ENCODE measurements around the gene PPM1L. TPM values are rescaled to one million over a fixed set of nuclear protein-coding genes. Genes with fewer than 3 reads are reported as not detected.
A peak's percentile ranks its signal among the peaks of the same experiment; 100 is the strongest.

Gene PPM1L
- total RNA-seq, 2 donors from 2014 or later, result 30.2 to 39.0 TPM

GRCh38 chr3:161043336-161044035 lies 287.5 kb downstream of the PPM1L start:
- ATAC-seq, result no peak
- DNase-seq, result no peak
- intact Hi-C loops (cut with DNase I), result no loop called here

DNA sequence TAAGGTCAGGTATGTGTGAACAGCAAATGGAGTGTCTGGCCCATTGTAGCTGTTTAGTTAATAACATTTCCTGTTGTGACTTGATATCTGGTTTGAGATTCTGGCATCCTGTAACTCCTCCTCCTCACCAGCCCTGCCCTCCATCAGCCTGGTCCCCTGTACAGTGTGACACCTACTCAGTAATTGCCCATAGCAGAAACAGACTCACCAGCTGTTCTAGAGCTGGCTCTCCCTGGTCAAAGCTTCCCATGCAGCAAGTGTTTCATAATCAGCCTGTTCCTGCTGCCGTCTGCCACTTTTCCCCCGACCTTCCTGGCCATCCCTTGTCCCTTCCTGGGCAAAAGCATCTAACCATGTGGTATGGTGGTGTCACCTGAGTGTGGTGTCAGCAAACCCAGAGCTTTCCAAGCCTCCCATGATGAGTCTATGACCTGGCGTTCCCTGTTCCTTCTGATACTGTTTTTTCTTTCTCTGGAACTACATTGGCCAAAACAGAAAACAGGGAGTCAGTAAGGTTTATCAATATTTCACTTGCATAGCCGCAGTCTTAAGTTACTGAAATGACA lies 293.7 kb downstream of the PPM1L start:
- intact Hi-C loops (cut with DNase I), result no loop called here
- DNase-seq (no peak), ATAC-seq (no peak)

GRCh38 chr3:161050935-161051334 lies 294.9 kb downstream of the PPM1L start:
- no peak for ATAC-seq
- intact Hi-C loops (cut with DNase I), result no loop called here
- DNase-seq, result no peak

DNA sequence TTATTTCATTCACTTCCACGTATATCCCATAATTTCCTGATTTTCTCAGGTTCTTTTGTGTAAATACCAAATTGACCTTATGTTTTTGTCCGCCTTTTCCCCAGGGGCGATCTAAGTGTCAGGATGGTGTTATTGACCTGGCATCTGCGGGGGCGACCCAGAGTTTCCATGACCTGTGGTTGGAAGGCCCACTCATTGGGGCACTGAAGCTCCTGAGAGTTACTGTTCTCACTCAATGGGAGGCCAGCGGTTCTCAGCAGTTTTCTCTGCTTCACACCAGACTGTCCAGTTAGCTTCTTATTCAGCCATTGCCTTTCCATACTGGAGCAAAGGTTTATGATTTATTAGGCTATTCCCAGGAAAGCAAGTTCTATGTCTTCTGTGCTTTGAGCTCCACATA lies 295.8 kb downstream of the PPM1L start:
- no peak for DNase-seq
- no peak for ATAC-seq
- intact Hi-C loops (cut with DNase I), result no loop called here

DNA sequence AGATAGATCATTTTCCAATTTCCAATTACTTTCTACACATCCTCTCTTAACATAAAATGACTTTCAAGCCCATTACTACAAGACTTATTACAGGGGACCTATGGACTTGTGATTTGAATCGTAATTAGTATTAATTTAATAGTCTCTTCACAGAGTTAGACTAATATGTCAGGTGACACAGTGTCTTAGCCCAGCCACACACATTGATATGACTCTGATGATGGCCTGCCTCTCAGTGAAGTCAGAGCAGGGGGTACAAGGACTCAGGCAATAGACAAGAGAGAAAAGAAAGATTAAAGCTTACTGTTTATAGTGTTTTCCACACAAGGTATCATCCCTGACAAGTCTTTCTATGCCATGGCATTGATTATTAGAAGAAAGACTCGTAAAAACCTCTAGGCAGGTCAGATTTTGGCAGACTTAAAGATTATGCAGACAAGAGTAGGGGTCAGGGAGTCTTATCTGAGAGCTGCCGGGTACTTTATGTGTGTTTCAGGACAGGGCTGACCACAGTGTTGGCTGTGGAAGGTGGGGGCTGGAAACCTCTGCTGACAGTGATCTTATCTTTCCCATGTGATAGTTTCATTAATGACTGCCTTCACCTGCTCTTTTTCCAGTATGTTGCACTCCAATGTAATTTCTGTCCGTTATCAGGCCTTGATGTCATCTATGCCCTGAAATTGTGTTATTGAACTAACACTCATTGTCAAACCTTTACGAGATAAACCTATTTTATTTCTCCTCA lies 299.0 kb downstream of the PPM1L start:
- ATAC-seq (no peak), DNase-seq (no peak)
- intact Hi-C loops (cut with DNase I), result no loop called here

GRCh38 chr3:161064413-161064812 lies 308.4 kb downstream of the PPM1L start:
- intact Hi-C loops (cut with DNase I), result no loop called here
- DNase-seq (no peak), ATAC-seq (no peak)

GRCh38 chr3:161066930-161067329 lies 310.9 kb downstream of the PPM1L start:
- ATAC-seq, result no peak
- no peak for DNase-seq
- intact Hi-C loops (cut with DNase I), result no loop called here

DNA sequence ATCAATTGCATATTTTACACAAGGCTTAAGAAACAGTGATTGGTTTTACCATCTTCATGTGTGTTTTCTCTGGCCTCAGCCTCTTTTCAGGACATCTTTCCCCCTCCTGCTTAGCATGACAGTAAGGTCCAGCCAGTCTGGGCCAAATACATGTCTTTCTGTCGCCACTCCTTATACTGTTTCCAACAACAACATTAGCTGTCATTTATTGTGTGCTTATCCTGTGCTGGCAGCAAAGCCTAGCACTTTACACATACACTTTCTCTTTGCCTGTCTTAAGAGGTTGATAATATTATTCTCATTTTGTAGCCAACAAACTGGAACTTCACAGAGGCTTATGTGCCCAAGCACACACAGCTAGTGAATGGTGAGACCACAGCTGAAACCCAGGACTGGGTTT lies 311.3 kb downstream of the PPM1L start:
- ATAC-seq (peak; percentile 23 to 31), DNase-seq (no peak)
- intact Hi-C loops (cut with DNase I), result no loop called here

GRCh38 chr3:161069511-161070251 lies 313.6 kb downstream of the PPM1L start:
- DNase-seq (no peak), ATAC-seq (peak in 1 of 2 donors; percentile 84)
- intact Hi-C loops (cut with DNase I), result no loop called here

GRCh38 chr3:161070252-161070930 lies 314.4 kb downstream of the PPM1L start:
- intact Hi-C loops (cut with DNase I), result no loop called here
- DNase-seq, result no peak
- ATAC-seq, result no peak

GRCh38 chr3:161070980-161071663 lies 315.1 kb downstream of the PPM1L start:
- DNase-seq (no peak), ATAC-seq (no peak)
- intact Hi-C loops (cut with DNase I), result no loop called here

DNA sequence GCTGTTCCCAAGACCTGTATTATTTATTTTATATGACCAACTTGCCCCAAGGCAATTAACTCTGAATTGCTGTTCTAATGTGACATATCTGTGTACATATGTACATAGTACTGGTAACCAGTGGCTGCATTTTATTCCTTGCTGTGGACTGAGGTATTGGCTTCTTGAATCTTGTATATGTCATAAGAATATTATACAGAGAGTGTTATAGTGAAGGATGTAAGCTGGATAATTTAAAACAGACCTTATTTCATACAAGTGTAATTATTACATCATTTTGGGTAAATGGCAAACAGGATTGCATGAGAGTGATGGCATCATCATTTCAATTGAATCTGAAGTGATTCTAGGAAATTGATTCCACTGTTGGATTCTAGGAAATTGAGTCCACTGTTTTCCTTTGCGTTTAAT lies 316.2 kb downstream of the PPM1L start:
- DNase-seq (no peak), ATAC-seq (no peak)
- intact Hi-C loops (cut with DNase I), result no loop called here

DNA sequence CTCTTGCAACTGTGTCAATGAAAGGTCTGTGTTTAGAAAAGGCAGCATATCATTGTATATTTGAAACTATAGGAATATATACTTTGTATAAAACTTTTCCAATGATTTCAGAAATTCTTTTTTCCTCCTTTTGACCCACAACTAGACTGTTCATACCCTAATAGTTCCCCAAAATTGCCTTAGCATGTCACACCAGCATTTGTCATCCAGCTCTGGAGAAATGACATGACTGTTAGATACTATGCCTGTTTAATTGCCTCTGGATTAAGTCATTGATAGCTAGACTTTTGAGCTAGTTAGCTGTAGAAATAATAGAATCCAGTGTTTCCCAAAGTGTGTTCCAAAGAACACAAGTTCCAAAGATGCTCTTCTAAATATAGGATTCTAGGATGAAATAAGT lies 316.7 kb downstream of the PPM1L start:
- no peak for DNase-seq
- ATAC-seq, result no peak
- intact Hi-C loops (cut with DNase I), result no loop called here

DNA sequence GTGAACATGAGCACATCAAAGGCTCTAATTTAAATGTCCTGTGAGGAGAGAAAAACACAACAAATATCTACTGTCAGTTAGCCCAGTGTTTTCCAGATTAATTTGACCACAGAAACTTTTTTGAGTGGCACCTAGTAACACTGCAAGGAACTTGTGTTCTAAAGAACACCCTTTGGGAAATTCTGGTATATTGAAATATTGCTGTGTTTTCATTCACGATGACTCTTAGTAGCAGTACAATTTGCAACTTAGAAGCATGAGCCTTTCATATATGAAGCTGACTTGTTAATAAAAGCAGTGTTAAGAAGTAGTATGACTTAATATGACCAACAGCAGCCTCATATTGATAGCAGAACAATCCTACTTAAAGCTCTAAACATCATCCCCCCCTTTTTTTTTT lies 317.1 kb downstream of the PPM1L start:
- DNase-seq (no peak), ATAC-seq (no peak)
- intact Hi-C loops (cut with DNase I), result no loop called here

DNA sequence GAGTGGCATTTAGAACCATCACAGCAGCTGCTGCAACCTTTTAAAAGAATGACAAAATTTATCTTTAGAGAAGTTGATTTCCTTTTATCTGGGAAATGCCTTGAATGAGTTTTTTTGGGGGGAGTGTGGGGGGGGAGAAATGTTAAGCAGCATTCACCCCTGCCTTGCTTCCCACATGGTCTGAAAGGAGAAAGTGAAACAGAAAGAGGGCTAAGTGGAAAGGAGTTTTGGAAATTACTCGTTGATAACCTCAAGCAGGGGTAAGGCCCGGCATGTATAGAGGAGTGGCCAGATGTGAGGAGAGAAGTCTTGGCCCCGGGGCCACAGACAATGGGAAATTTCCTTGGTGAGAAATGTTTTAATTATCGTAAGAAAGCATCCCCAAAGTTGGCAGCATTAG lies 325.6 kb downstream of the PPM1L start:
- intact Hi-C loops (cut with DNase I), result no loop called here

GRCh38 chr3:161082063-161082462 lies 326.0 kb downstream of the PPM1L start:
- intact Hi-C loops (cut with DNase I), result no loop called here
- ATAC-seq, result peak; percentile 53 to 65
- peak; percentile 32 for DNase-seq

More for the DNA sequence above, 325.6 kb downstream of the PPM1L start:
- DNase-seq, result no peak
- peak in 1 of 2 donors; percentile 39 for ATAC-seq

GRCh38 chr3:161083131-161083530 lies 327.1 kb downstream of the PPM1L start:
- no peak for DNase-seq
- ATAC-seq, result peak in 1 of 2 donors; percentile 32
- intact Hi-C loops (cut with DNase I), result no loop called here

DNA sequence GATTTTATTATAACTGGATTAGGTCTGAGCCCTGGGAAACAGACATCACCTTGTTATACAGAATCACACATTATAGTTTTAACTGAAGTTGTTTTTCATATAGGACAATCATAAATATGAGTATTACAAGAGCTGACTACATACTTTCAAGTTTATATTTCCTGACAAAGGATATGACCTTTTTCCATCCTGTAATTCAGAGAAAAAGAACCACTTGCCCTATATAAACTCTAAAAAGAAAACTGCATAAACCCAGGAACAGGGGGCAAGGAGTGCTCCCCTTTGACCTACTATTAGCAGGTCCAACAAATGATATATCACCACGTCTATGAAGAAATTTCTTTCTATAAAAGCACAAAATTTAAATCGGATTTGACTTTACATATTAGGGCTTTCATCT lies 328.2 kb downstream of the PPM1L start:
- ATAC-seq, result no peak
- no peak for DNase-seq
- intact Hi-C loops (cut with DNase I), result no loop called here

DNA sequence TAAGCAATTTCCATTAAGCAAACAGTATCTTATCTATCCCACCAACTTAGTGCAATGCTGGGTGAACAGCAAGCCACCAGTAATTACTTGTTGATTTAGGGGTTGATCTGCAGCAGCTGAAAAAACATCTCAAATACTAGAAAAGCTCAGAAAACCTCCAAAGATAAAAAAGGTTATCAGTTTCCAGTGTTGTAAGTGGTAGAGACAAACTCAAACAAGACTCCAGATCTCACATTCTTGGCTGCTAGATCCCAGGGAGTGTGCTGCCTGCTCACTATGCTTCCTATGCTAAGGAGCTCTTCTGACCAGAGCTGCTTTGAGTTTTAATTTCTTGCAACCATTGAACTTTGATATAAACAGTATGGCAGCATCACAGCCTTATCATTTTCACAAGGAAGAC lies 337.9 kb downstream of the PPM1L start:
- ATAC-seq, result no peak
- no peak for DNase-seq
- intact Hi-C loops (cut with DNase I), result no loop called here
